CD14-positive monocyte (primary cell): Measurements from ENCODE around the gene NDUFAF8. TPM values are rescaled to one million over a fixed set of nuclear protein-coding genes. Genes with fewer than 3 reads are reported as not detected.
A peak's percentile ranks its signal among the peaks of the same experiment; 100 is the strongest.

Experiments used
- DNase-seq, 3 donors: peaks; one replicate each; pipeline ENCODE4 v3.0.0-alpha.2; 2011 to 2022
- H2AFZ ChIP-seq: 2 replicates; pipeline ENCODE4 v1.6.0; 2012; ENCODE audit warnings: mild to moderate bottlenecking, low read depth, low read length, inconsistent platforms; ENCODE audit not compliant: insufficient read depth, poor library complexity, severe bottlenecking
- H3K27ac ChIP-seq, 2 donors: 1 replicate in 1 of 2; 2 replicates in 1 of 2; pipeline ENCODE4 v1.5.1; 2012 to 2013; ENCODE audit warnings: low read length in 2 of 2, control low read depth in 1 of 2, inconsistent platforms in 1 of 2, low read depth in 1 of 2, mild to moderate bottlenecking in 1 of 2
- H3K27me3 ChIP-seq, 2 donors: one replicate each; pipeline versions ENCODE4 v1.6.0 to v1.6.1; 2011 to 2013; ENCODE audit warnings: low read length in 2 of 2; ENCODE audit not compliant: control insufficient read depth in 2 of 2, insufficient read depth in 2 of 2
- H3K36me3 ChIP-seq, 2 donors: replicated peaks in 1 of 2; 1 replicate in 1 of 2; 2 replicates in 1 of 2; pipeline versions ENCODE4 v1.5.1 to v1.6.1; 2012 to 2013; ENCODE audit warnings: low read length in 2 of 2, control low read depth in 1 of 2, inconsistent platforms in 1 of 2, mild to moderate bottlenecking in 1 of 2; ENCODE audit not compliant: insufficient read depth in 2 of 2, control insufficient read depth in 1 of 2
- H3K4me1 ChIP-seq, 2 donors: 1 replicate in 1 of 2; 2 replicates in 1 of 2; pipeline versions ENCODE4 v1.5.1 to v1.6.1; 2012 to 2013; ENCODE audit warnings: low read length in 2 of 2, control low read depth in 1 of 2, inconsistent platforms in 1 of 2, mild to moderate bottlenecking in 1 of 2, moderate library complexity in 1 of 2; ENCODE audit not compliant: insufficient read depth in 2 of 2, control insufficient read depth in 1 of 2
- H3K4me2 ChIP-seq: replicated peaks from 2 replicates; pipeline ENCODE3; 2012; ENCODE audit warnings: low read length, moderate library complexity, mild to moderate bottlenecking; ENCODE audit not compliant: poor library complexity, severe bottlenecking; ENCODE audit errors: extremely low read depth
- H3K4me3 ChIP-seq, 3 experiments: fragments of 200-600 bp in 1 of 3; sonication (generic) in 1 of 3; replicated peaks in 1 of 3; 1 replicate in 2 of 3; 2 replicates in 1 of 3; pipeline ENCODE4 v1.5.1; 2011 to 2013; ENCODE audit warnings: low read length in 3 of 3, mild to moderate bottlenecking in 3 of 3, control low read depth in 2 of 3, low read depth in 2 of 3, inconsistent platforms in 1 of 3, moderate library complexity in 1 of 3
- H3K79me2 ChIP-seq: 2 replicates; pipeline ENCODE4 v1.6.0; 2012; ENCODE audit warnings: mild to moderate bottlenecking, control low read depth, inconsistent platforms, low read length, moderate library complexity; ENCODE audit not compliant: insufficient read depth
- H3K9ac ChIP-seq: 2 replicates; pipeline ENCODE4 v1.6.0; 2017; ENCODE audit warnings: low read length, mild to moderate bottlenecking; ENCODE audit not compliant: insufficient read depth, poor library complexity, severe bottlenecking
- H3K9me3 ChIP-seq, 2 donors: replicated peaks in 1 of 2; 1 replicate in 1 of 2; 2 replicates in 1 of 2; pipeline versions ENCODE4 v1.5.1 to v1.6.1; 2012 to 2013; ENCODE audit warnings: low read length in 2 of 2, control low read depth in 1 of 2; ENCODE audit not compliant: control insufficient read depth in 1 of 2, insufficient read depth in 1 of 2
- H4K20me1 ChIP-seq: 2 replicates; pipeline ENCODE4 v1.6.0; 2012; ENCODE audit warnings: mild to moderate bottlenecking, low read length, control low read depth, moderate library complexity; ENCODE audit not compliant: insufficient read depth
- H3K27ac Mint-ChIP-seq, 7 donors: one replicate each; pipeline ENCODE4 v1.8.0; 2020; ENCODE audit warnings: mild to moderate bottlenecking in 7 of 7, mixed read lengths in 7 of 7, moderate library complexity in 6 of 7, inconsistent platforms in 2 of 7
- H3K27me3 Mint-ChIP-seq, 3 donors: one replicate each; pipeline ENCODE4 v1.8.0; 2021 to 2022; ENCODE audit warnings: low read depth in 3 of 3, mild to moderate bottlenecking in 3 of 3, mixed read lengths in 3 of 3, moderate library complexity in 3 of 3, inconsistent platforms in 1 of 3
- H3K36me3 Mint-ChIP-seq, 2 donors: one replicate each; pipeline ENCODE4 v1.8.0; 2020; ENCODE audit warnings: mixed read lengths in 2 of 2, inconsistent platforms in 1 of 2, mild to moderate bottlenecking in 1 of 2
- H3K4me1 Mint-ChIP-seq: one replicate; pipeline ENCODE4 v1.8.0; 2020; ENCODE audit warnings: mild to moderate bottlenecking, mixed read lengths
- H3K4me3 Mint-ChIP-seq, 2 donors: one replicate each; pipeline ENCODE4 v1.8.0; 2020; ENCODE audit warnings: mild to moderate bottlenecking in 2 of 2, mixed read lengths in 2 of 2, moderate library complexity in 1 of 2
- H3K9me3 Mint-ChIP-seq, 7 donors: one replicate each; pipeline ENCODE4 v1.8.0; 2020 to 2022; ENCODE audit warnings: mixed read lengths in 7 of 7, mild to moderate bottlenecking in 6 of 7, moderate library complexity in 6 of 7, inconsistent platforms in 2 of 7
- WGBS: methylation state at CpG from one replicate; pipeline ENCODE4 v1.1.5; 2013; ENCODE audit warnings: missing lambda C conversion rate; ENCODE audit not compliant: insufficient coverage; 5-methylcytosine and 5-hydroxymethylcytosine counted together
- intact Hi-C, 2 donors: fragments of 100-400 bp; cut with micrococcal nuclease; formaldehyde crosslinking; loops; one replicate each; pipeline versions ENCODE4 v1.15.0 to v1.15.1; 2023
- polyA plus RNA-seq, 3 donors: library from polyadenylated mRNA; depleted of rRNA in 1 of 3; unstranded in 2 of 3; stranded (reverse) in 1 of 3; fragments of 300-500 nt in 2 of 3; fragments of >200 nt in 1 of 3; fragmentation: Illumina TruSeq in 2 of 3; gene quantifications; 1 replicate in 2 of 3; 2 replicates in 1 of 3; pipeline ENCODE4 v1.2.3, GENCODE V29; 2012 to 2021
- TF ChIP-seq, protein P1 (sequence below): fragments of 200-600 bp; IDR thresholded peaks from one replicate; pipeline ENCODE4 v1.8.0; 2022; ENCODE audit warnings: antibody characterized with exemption, mild to moderate bottlenecking

The NDUFAF8 gene
- polyA plus RNA-seq, 3 donors: 27.0 to 61.3 (median 41.0) TPM

DNA sequence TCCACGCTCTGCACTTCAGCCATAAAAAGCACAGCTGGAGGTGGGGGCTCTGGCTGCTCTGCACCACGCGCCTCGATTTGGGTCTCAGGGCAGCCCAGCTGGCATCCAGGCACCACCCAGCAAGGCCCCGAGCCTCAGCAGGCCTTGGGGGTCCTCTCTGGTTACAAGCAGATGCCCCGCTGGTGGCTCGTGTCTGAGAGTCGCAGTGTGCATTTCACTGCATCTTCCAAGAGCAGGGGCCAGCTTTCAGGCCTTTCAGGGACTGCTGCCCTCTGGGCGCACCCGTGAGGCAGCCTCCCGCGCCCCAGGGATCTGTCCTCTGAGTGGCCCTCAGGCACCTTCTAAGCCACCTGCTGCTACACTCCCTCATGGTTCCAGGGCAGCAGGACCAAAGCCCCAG lies 25.5 kb downstream of the NDUFAF8 start:
- no peaks in the 10 kb centered on the region for H3K27me3 ChIP-seq
- TF ChIP-seq, protein P1, sequence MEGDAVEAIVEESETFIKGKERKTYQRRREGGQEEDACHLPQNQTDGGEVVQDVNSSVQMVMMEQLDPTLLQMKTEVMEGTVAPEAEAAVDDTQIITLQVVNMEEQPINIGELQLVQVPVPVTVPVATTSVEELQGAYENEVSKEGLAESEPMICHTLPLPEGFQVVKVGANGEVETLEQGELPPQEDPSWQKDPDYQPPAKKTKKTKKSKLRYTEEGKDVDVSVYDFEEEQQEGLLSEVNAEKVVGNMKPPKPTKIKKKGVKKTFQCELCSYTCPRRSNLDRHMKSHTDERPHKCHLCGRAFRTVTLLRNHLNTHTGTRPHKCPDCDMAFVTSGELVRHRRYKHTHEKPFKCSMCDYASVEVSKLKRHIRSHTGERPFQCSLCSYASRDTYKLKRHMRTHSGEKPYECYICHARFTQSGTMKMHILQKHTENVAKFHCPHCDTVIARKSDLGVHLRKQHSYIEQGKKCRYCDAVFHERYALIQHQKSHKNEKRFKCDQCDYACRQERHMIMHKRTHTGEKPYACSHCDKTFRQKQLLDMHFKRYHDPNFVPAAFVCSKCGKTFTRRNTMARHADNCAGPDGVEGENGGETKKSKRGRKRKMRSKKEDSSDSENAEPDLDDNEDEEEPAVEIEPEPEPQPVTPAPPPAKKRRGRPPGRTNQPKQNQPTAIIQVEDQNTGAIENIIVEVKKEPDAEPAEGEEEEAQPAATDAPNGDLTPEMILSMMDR: no peak
- H3K9me3 ChIP-seq: no peaks in the 10 kb centered on the region
- Mint-ChIP-seq H3K4me3 (no peak overlapping the region), H3K9me3 (no peaks in the 10 kb centered on the region), H3K4me1 (peaks cover 20% of the 10 kb centered on the region), H3K36me3 (peaks cover 76 to 93% of the 10 kb centered on the region in 2 donors), H3K27ac (no peak overlapping the region), H3K27me3 (peaks cover 0 to 2% (median 0%) of the 10 kb centered on the region in 3 donors)
- intact Hi-C loops: no loop called here
- H3K4me3 ChIP-seq: no peak overlapping the region
- no peak overlapping the region for H3K27ac ChIP-seq
- H4K20me1 ChIP-seq: peaks cover 72% of the 10 kb centered on the region
- 97% methylated on average over 12 of the region's 12 CpGs for WGBS
- H2AFZ ChIP-seq: no peak overlapping the region
- H3K79me2 ChIP-seq: peaks cover 51% of the 10 kb centered on the region
- no peak for DNase-seq
- no peak overlapping the region for H3K4me2 ChIP-seq
- peaks cover 80 to 100% of the 10 kb centered on the region in 2 donors for H3K36me3 ChIP-seq
- H3K9ac ChIP-seq: no peak overlapping the region
- H3K4me1 ChIP-seq: peaks cover 9 to 17% of the 10 kb centered on the region in 2 donors

DNA sequence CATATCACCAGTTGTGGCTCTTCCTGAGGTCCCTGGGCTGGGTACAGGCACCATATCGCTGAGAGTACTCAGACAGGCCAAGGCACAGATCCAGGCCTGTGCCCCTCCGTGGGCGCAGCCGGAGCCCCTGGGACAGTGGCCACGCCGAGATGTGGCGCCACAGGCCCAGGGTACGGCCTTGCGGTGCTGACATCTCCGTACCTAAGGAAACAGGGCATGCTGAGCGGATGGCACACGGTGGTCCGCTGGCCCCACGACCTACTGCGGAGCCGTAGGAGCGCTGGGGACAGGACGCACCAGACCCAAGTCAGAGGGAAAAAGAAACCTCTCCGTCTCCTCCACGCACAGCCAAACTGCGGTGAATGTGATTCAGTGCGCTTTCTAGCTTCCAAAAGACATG lies 26.5 kb downstream of the NDUFAF8 start:
- H3K79me2 ChIP-seq: peaks cover 48% of the 10 kb centered on the region

More for the DNA sequence above, 26.5 kb downstream of the NDUFAF8 start:
- peaks cover 9 to 17% of the 10 kb centered on the region in 2 donors for H3K4me1 ChIP-seq
- no peak overlapping the region for H2AFZ ChIP-seq
- DNase-seq: no peak
- no peak overlapping the region for H3K4me3 Mint-ChIP-seq
- no peaks in the 10 kb centered on the region for H3K9me3 ChIP-seq
- 98% methylated on average over 22 of the region's 22 CpGs for WGBS
- no peak overlapping the region for H3K27ac ChIP-seq
- H3K27me3 ChIP-seq: no peaks in the 10 kb centered on the region
- no peaks in the 10 kb centered on the region for H3K9me3 Mint-ChIP-seq
- no peak overlapping the region for H3K4me2 ChIP-seq
- peaks cover 70% of the 10 kb centered on the region for H4K20me1 ChIP-seq
- H3K9ac ChIP-seq: no peak overlapping the region
- intact Hi-C loops: no loop called here
- H3K27me3 Mint-ChIP-seq: peaks cover 0 to 2% (median 0%) of the 10 kb centered on the region in 3 donors
- peak overlapping the region in 3 of 7 donors; percentile 28 to 75 (median 42) for H3K27ac Mint-ChIP-seq
- peaks cover 80 to 100% of the 10 kb centered on the region in 2 donors for H3K36me3 ChIP-seq
- H3K4me1 Mint-ChIP-seq: peaks cover 20% of the 10 kb centered on the region
- H3K4me3 ChIP-seq: no peak overlapping the region
- peaks cover 73 to 93% of the 10 kb centered on the region in 2 donors for H3K36me3 Mint-ChIP-seq
- TF ChIP-seq, protein P1: no peak
